Central memory CD4-positive, alpha-beta T cell (primary cell): Measurements from ENCODE around the gene LRRK1.
"Not testable (repeated sequence)": the region's sequence is repeated elsewhere in the genome, so short reads cannot be mapped to it uniquely, and the experiment has no call there.

Experiments
- DNase-seq: peaks from one replicate; pipeline ENCODE4 v3.0.0; 2022

Gene LRRK1

GRCh38 chr15:101083336-101084045 is 164.3 kb downstream of the LRRK1 start:
- no peak for DNase-seq

- DNase-seq, result no peak
Measured at GRCh38 chr15:101084801-101085200, 165.6 kb downstream of the LRRK1 start.

GRCh38 chr15:101085311-101085700 is 166.1 kb downstream of the LRRK1 start:
- no peak for DNase-seq

- DNase-seq, result no peak
Measured at GRCh38 chr15:101086394-101087171, 167.4 kb downstream of the LRRK1 start.

GRCh38 chr15:101087172-101087769 is 168.1 kb downstream of the LRRK1 start:
- no peak for DNase-seq

- DNase-seq, result no peak
Measured at GRCh38 chr15:101088271-101088670, 169.1 kb downstream of the LRRK1 start.

- peak; percentile 53 for DNase-seq
Measured at GRCh38 chr15:101088788-101089578, 169.8 kb downstream of the LRRK1 start.

- no peak for DNase-seq
Measured at GRCh38 chr15:101089579-101090427, 170.6 kb downstream of the LRRK1 start.

- DNase-seq, result no peak
Measured at GRCh38 chr15:101090428-101090790, 171.3 kb downstream of the LRRK1 start.

- no peak for DNase-seq
Measured at GRCh38 chr15:101091080-101092017, 172.2 kb downstream of the LRRK1 start.

- no peak for DNase-seq
Measured at GRCh38 chr15:101092156-101092866, 173.2 kb downstream of the LRRK1 start.

GRCh38 chr15:101092867-101093202 is 173.7 kb downstream of the LRRK1 start:
- no peak for DNase-seq

- no peak for DNase-seq
Measured at GRCh38 chr15:101093958-101094357, 174.8 kb downstream of the LRRK1 start.

- DNase-seq, result not testable (repeated sequence)
Measured at GRCh38 chr15:101095796-101096406, 176.7 kb downstream of the LRRK1 start.

GRCh38 chr15:101097111-101097510 is 178.0 kb downstream of the LRRK1 start:
- no peak for DNase-seq

- DNase-seq, result no peak
Measured at GRCh38 chr15:101099183-101099582, 180.0 kb downstream of the LRRK1 start.

- DNase-seq, result no peak
Measured at GRCh38 chr15:101100118-101100517, 181.0 kb downstream of the LRRK1 start.

GRCh38 chr15:101100593-101101442 is 181.7 kb downstream of the LRRK1 start:
- no peak for DNase-seq

GRCh38 chr15:101101676-101102075 is 182.5 kb downstream of the LRRK1 start:
- no peak for DNase-seq
